Measurements from ENCODE around the gene IL4I1. TPM values are rescaled to one million over a fixed set of nuclear protein-coding genes. Genes with fewer than 3 reads are reported as not detected.

The IL4I1 gene
- total RNA-seq, 6 donors from 2014 or later: 0.44 to 7.3 (median 2.1) TPM

- no peak for DNase-seq
- no peak for TF ChIP-seq POLR2AphosphoS5 (IDR thresholded peaks at IDR 0.05)
- TF ChIP-seq POLR2A (IDR thresholded peaks at IDR 0.05): no peak
- TF ChIP-seq CTCF (IDR thresholded peaks at IDR 0.05): no peak
- no peak for TF ChIP-seq EP300 (IDR thresholded peaks at IDR 0.05)
Measured at GRCh38 chr19:49920624-49921363, 24.1 kb upstream of the IL4I1 start.

GRCh38 chr19:49918089-49918488 is 21.4 kb upstream of the IL4I1 start:
- ATAC-seq (ENCODE audit: low FRiP score in 2 of 2): no peak
- no peak overlapping the region for H3K27ac ChIP-seq
- no peak overlapping the region for H3K4me3 ChIP-seq
- H3K4me1 ChIP-seq: peaks cover 0 to 6% (median 0%) of the 10 kb centered on the region in 4 donors
- no peak for DNase-seq
- no peaks in the 10 kb centered on the region for H3K27me3 ChIP-seq
- no peaks in the 10 kb centered on the region for H3K9me3 ChIP-seq
- peaks cover 0 to 67% (median 36%) of the 10 kb centered on the region in 4 donors for H3K36me3 ChIP-seq
- 94 to 96% methylated on average over 8 of the region's 8 CpGs for WGBS, 2 donors
- TF ChIP-seq EP300 (IDR thresholded peaks at IDR 0.05) (no peak), CTCF (IDR thresholded peaks at IDR 0.05) (no peak), POLR2A (IDR thresholded peaks at IDR 0.05) (no peak)

More at GRCh38 chr19:49920624-49921363, 24.1 kb upstream of the IL4I1 start:
- H3K36me3 ChIP-seq: peaks cover 0 to 65% (median 35%) of the 10 kb centered on the region in 4 donors
- H3K4me3 ChIP-seq: no peak overlapping the region
- no peaks in the 10 kb centered on the region for H3K9me3 ChIP-seq
- WGBS, 2 donors: 90 to 92% methylated on average over 24 of the region's 24 CpGs
- no peak overlapping the region for H3K27ac ChIP-seq
- H3K4me1 ChIP-seq: peaks cover 0 to 19% (median 0%) of the 10 kb centered on the region in 4 donors
- no peak for ATAC-seq (ENCODE audit: low FRiP score in 2 of 2)
- no peaks in the 10 kb centered on the region for H3K27me3 ChIP-seq

GRCh38 chr19:49916839-49917733 is 20.4 kb upstream of the IL4I1 start:
- TF ChIP-seq POLR2A (IDR thresholded peaks at IDR 0.05): no peak
- TF ChIP-seq POLR2AphosphoS5 (IDR thresholded peaks at IDR 0.05): no peak
- TF ChIP-seq CTCF (IDR thresholded peaks at IDR 0.05): peak in 2 of 6 experiments; percentile 6 to 11
- no peaks in the 10 kb centered on the region for H3K27me3 ChIP-seq
- no peaks in the 10 kb centered on the region for H3K9me3 ChIP-seq
- no peak overlapping the region for H3K4me3 ChIP-seq
- H3K27ac ChIP-seq: peak overlapping the region in 1 of 4 donors; percentile 6
- 71 to 79% methylated on average over 21 of the region's 21 CpGs for WGBS, 2 donors
- ATAC-seq (ENCODE audit: low FRiP score in 2 of 2): peak in 1 of 2 donors; percentile 28
- H3K36me3 ChIP-seq: peaks cover 0 to 65% (median 32%) of the 10 kb centered on the region in 4 donors
- DNase-seq: peak in 1 of 2 donors; percentile 57
- peaks cover 0 to 10% (median 0%) of the 10 kb centered on the region in 4 donors for H3K4me1 ChIP-seq

- Histone ChIP-seq H3K9me3 (no peaks in the 10 kb centered on the region), H3K27me3 (no peaks in the 10 kb centered on the region), H3K4me1 (peaks cover 5 to 24% (median 8%) of the 10 kb centered on the region in 4 donors), H3K36me3 (peaks cover 0 to 52% (median 21%) of the 10 kb centered on the region in 4 donors), H3K4me3 (no peak overlapping the region), H3K27ac (no peak overlapping the region)
- TF ChIP-seq CTCF (IDR thresholded peaks at IDR 0.05) (peak in 1 of 6 experiments; percentile 12), POLR2A (IDR thresholded peaks at IDR 0.05) (no peak), EP300 (IDR thresholded peaks at IDR 0.05) (no peak), POLR2AphosphoS5 (IDR thresholded peaks at IDR 0.05) (no peak)
- WGBS, 2 donors: 93 to 99% methylated on average over 6 of the region's 6 CpGs
- ATAC-seq (ENCODE audit: low FRiP score in 2 of 2) (no peak), DNase-seq (no peak)
Measured at GRCh38 chr19:49915271-49915670, 18.6 kb upstream of the IL4I1 start.
